Tibial artery (tissue), 4 donors: ENCODE results near the gene ERVFRD-1.

Experiments used
- DNase-seq, 2 donors: peaks; one replicate each; pipeline ENCODE4 v3.0.0-alpha.2; 2019
- H3K27ac ChIP-seq, 2 donors: fragments of 200-600 bp; sonication (generic) in 1 of 2; 1 replicate in 1 of 2; 2 replicates in 1 of 2; pipeline ENCODE4 v1.5.1; 2018 to 2019; ENCODE audit warnings: mild to moderate bottlenecking in 1 of 2
- H3K27me3 ChIP-seq, 2 donors: fragments of 200-600 bp; sonication (generic) in 1 of 2; one replicate each; pipeline versions ENCODE4 v1.5.1 to v1.6.0; 2016 to 2019
- H3K36me3 ChIP-seq, 3 donors: fragments of 200-600 bp; sonication (generic) in 2 of 3; one replicate each; pipeline ENCODE4 v1.5.1; 2016 to 2019; ENCODE audit warnings: mild to moderate bottlenecking in 2 of 3
- H3K4me1 ChIP-seq, 4 donors: fragments of 200-600 bp; sonication (generic) in 2 of 4; 1 replicate in 3 of 4; 2 replicates in 1 of 4; pipeline ENCODE4 v1.5.1; 2016 to 2019
- H3K4me3 ChIP-seq, 2 donors: fragments of 200-600 bp; sonication (generic) in 1 of 2; 1 replicate in 1 of 2; 2 replicates in 1 of 2; pipeline ENCODE4 v1.5.1; 2018 to 2019; ENCODE audit warnings: mild to moderate bottlenecking in 2 of 2
- H3K9me3 ChIP-seq, 3 donors: fragments of 200-600 bp; sonication (generic) in 1 of 3; one replicate each; pipeline ENCODE4 v1.5.1; 2016 to 2019
- intact Hi-C: fragments of 100-400 bp; cut with DNase I; formaldehyde crosslinking; loops from one replicate; pipeline ENCODE4 v1.15.0; 2023; ENCODE audit warnings: low total_unique reads
- TF ChIP-seq, protein P1 (sequence below), 2 experiments: fragments of 200-600 bp in 1 of 2; fragments of 450-650 bp in 1 of 2; IDR thresholded peaks; one replicate each; pipeline ENCODE4 v1.5.1; 2017 to 2019; ENCODE audit warnings: antibody characterized with exemption in 2 of 2, mild to moderate bottlenecking in 1 of 2, moderate library complexity in 1 of 2

The ERVFRD-1 gene

DNA sequence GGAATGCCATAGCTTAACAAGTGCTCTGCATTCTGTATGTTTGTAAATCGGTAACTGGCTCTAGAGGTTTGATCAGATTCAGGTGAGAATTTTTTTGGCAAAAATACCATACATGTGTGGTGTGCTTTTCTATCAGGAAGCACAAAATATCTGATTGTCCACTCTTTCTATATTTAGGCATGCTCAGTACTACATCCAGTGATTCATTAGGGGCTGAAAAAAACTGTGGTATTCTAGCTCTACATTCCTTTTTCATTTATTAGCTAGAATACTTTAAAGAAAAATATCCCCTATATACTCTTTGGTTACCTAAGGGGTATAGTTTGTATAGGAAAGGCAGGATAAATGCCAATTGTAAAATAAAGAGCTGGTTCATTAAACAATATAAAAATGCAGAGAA, 56.8 kb downstream of the ERVFRD-1 start:
- DNase-seq: no peak
- intact Hi-C loops: no loop called here
- H3K27me3 ChIP-seq: peaks cover 0 to 12% of the 10 kb centered on the region in 2 donors
- no peak overlapping the region for H3K27ac ChIP-seq
- no peaks in the 10 kb centered on the region for H3K9me3 ChIP-seq
- no peaks in the 10 kb centered on the region for H3K4me1 ChIP-seq
- TF ChIP-seq, protein P1, sequence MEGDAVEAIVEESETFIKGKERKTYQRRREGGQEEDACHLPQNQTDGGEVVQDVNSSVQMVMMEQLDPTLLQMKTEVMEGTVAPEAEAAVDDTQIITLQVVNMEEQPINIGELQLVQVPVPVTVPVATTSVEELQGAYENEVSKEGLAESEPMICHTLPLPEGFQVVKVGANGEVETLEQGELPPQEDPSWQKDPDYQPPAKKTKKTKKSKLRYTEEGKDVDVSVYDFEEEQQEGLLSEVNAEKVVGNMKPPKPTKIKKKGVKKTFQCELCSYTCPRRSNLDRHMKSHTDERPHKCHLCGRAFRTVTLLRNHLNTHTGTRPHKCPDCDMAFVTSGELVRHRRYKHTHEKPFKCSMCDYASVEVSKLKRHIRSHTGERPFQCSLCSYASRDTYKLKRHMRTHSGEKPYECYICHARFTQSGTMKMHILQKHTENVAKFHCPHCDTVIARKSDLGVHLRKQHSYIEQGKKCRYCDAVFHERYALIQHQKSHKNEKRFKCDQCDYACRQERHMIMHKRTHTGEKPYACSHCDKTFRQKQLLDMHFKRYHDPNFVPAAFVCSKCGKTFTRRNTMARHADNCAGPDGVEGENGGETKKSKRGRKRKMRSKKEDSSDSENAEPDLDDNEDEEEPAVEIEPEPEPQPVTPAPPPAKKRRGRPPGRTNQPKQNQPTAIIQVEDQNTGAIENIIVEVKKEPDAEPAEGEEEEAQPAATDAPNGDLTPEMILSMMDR (IDR thresholded peaks at IDR 0.05): no peak
- no peaks in the 10 kb centered on the region for H3K36me3 ChIP-seq
- H3K4me3 ChIP-seq: no peak overlapping the region

DNA sequence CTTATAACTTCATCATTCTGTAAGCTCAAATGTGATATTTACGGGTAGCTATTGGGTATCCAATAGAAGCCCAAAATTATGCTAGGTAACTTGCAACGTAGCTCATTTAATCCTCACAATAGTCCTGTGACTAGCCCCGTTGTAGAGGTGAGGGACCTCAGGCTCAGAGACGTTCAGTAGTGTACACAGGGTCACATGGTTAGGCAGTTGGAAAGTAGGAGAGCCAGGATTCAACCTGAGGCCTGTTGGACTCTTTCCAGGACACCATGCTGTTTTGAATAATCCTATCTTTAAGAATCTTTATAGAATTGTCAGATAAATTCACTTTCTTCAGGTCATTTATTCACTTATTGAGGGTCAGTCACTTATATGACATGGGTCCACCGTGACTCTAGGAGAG, 58.2 kb downstream of the ERVFRD-1 start:
- H3K27ac ChIP-seq: no peak overlapping the region
- H3K4me3 ChIP-seq: no peak overlapping the region
- DNase-seq: no peak
- H3K9me3 ChIP-seq: no peaks in the 10 kb centered on the region
- H3K4me1 ChIP-seq: no peaks in the 10 kb centered on the region
- peaks cover 0 to 24% of the 10 kb centered on the region in 2 donors for H3K27me3 ChIP-seq
- H3K36me3 ChIP-seq: no peaks in the 10 kb centered on the region
- TF ChIP-seq, protein P1 (IDR thresholded peaks at IDR 0.05): no peak
- intact Hi-C loops: no loop called here
